ENCODE measurements around the gene BMP8A.

DNA sequence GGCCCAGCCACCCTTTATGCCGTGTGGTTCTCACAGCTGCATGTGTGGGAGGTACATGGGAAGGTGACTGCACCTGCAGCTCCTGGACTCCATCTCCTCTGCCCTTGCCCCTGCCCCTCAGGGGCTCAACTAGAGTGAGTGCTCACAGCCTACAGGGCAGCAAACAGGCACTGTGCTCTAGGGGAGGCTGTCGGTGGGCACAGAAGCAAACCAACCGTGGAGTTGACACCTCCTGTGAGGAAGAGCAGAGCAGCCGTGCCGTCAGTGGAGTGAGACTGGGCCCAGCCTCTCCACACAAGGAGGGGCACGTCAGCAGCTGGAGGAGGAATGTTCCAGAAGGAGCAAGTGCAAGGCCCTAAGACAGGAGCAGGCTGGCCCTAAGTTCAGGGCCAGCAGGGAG, 32.7 kb downstream of the BMP8A start:
- TF ChIP-seq, protein P1, sequence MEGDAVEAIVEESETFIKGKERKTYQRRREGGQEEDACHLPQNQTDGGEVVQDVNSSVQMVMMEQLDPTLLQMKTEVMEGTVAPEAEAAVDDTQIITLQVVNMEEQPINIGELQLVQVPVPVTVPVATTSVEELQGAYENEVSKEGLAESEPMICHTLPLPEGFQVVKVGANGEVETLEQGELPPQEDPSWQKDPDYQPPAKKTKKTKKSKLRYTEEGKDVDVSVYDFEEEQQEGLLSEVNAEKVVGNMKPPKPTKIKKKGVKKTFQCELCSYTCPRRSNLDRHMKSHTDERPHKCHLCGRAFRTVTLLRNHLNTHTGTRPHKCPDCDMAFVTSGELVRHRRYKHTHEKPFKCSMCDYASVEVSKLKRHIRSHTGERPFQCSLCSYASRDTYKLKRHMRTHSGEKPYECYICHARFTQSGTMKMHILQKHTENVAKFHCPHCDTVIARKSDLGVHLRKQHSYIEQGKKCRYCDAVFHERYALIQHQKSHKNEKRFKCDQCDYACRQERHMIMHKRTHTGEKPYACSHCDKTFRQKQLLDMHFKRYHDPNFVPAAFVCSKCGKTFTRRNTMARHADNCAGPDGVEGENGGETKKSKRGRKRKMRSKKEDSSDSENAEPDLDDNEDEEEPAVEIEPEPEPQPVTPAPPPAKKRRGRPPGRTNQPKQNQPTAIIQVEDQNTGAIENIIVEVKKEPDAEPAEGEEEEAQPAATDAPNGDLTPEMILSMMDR (IDR thresholded peaks at IDR 0.05; ENCODE audit: low read length): no peak
- no peak for TF ChIP-seq EZH2 (optimal IDR thresholded peaks at IDR 0.05; ENCODE audit: low read depth, low read length)
- no peak for TF ChIP-seq EZH2phosphoT487 (IDR thresholded peaks at IDR 0.05; ENCODE audit: low read length)
